ENCODE results near the gene BLMH.

GRCh38 chr17:30232015-30232823 lies 59.5 kb downstream of the BLMH start:
- TF ChIP-seq, protein P1, sequence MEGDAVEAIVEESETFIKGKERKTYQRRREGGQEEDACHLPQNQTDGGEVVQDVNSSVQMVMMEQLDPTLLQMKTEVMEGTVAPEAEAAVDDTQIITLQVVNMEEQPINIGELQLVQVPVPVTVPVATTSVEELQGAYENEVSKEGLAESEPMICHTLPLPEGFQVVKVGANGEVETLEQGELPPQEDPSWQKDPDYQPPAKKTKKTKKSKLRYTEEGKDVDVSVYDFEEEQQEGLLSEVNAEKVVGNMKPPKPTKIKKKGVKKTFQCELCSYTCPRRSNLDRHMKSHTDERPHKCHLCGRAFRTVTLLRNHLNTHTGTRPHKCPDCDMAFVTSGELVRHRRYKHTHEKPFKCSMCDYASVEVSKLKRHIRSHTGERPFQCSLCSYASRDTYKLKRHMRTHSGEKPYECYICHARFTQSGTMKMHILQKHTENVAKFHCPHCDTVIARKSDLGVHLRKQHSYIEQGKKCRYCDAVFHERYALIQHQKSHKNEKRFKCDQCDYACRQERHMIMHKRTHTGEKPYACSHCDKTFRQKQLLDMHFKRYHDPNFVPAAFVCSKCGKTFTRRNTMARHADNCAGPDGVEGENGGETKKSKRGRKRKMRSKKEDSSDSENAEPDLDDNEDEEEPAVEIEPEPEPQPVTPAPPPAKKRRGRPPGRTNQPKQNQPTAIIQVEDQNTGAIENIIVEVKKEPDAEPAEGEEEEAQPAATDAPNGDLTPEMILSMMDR (IDR thresholded peaks at IDR 0.05): no peak
- TF ChIP-seq POLR2A (IDR thresholded peaks at IDR 0.05) (no peak), EP300 (IDR thresholded peaks at IDR 0.05) (no peak)

All from ovary (tissue), 3 donors.